H1 (cell line): Measurements from ENCODE around the gene TMEM222. TPM values are rescaled to one million over a fixed set of nuclear protein-coding genes. Genes with fewer than 3 reads are reported as not detected.

Experiments
- CTCF ChIA-PET: fragments of 300-600 bp; sonication (Branson Sonifier 250); formaldehyde crosslinking; loops from one replicate; lab custom pipeline; 2021; ENCODE audit not compliant: partially characterized antibody; lab: Charles Lee
- POLR2A ChIA-PET: fragments of 300-600 bp; sonication (Branson Sonifier 250); formaldehyde crosslinking; loops from one replicate; lab custom pipeline; 2021; ENCODE audit warnings: inconsistent platforms; ENCODE audit not compliant: partially characterized antibody; lab: Charles Lee
- DNase-seq, 2 experiments: peaks; one replicate each; pipeline versions ENCODE4 v3.0.0 to v3.0.0-alpha.2; 2010 to 2022; ENCODE audit warnings: low spot score in 2 of 2, low read depth in 1 of 2, mixed read lengths in 1 of 2
- FAIRE-seq: peaks from 2 replicates; lab custom pipeline; 2011; peaks lifted over from hg19 to GRCh38; lab: Jason Lieb, UNC
- H2AFZ ChIP-seq: 2 replicates; pipeline ENCODE4 v1.8.1; 2012; ENCODE audit warnings: low read length, inconsistent platforms
- H2AK5ac ChIP-seq: 2 replicates; pipeline ENCODE4 v1.6.1; 2013; ENCODE audit warnings: low read depth, low read length
- H2BK120ac ChIP-seq: replicated peaks from 2 replicates; pipeline ENCODE3; 2013; ENCODE audit warnings: low read depth, low read length, inconsistent platforms
- H2BK12ac ChIP-seq: 2 replicates; pipeline ENCODE4 v1.6.1; 2013; ENCODE audit warnings: low read depth, low read length
- H2BK15ac ChIP-seq: 2 replicates; pipeline ENCODE4 v1.6.1; 2013; ENCODE audit warnings: low read length
- H2BK20ac ChIP-seq: 2 replicates; pipeline ENCODE4 v1.6.1; 2013; ENCODE audit warnings: low read length
- H2BK5ac ChIP-seq: 2 replicates; pipeline ENCODE4 v1.6.1; 2013; ENCODE audit warnings: low read depth, low read length
- H3K14ac ChIP-seq: 2 replicates; pipeline ENCODE4 v1.6.1; 2013; ENCODE audit warnings: inconsistent platforms; ENCODE audit not compliant: insufficient read length
- H3K18ac ChIP-seq: 2 replicates; pipeline ENCODE4 v1.6.1; 2013; ENCODE audit warnings: low read length; ENCODE audit errors: extremely low read depth
- H3K23ac ChIP-seq: 2 replicates; pipeline ENCODE4 v1.6.1; 2013; ENCODE audit warnings: inconsistent platforms; ENCODE audit not compliant: insufficient read length
- H3K23me2 ChIP-seq: 2 replicates; pipeline ENCODE4 v1.6.1; 2013; ENCODE audit warnings: low read depth, low read length
- H3K27ac ChIP-seq: 2 replicates; pipeline ENCODE4 v1.6.1; 2011; ENCODE audit warnings: low read depth, low read length, inconsistent platforms
- H3K27me3 ChIP-seq, 4 experiments: replicated peaks in 1 of 4; 1 replicate in 1 of 4; 2 replicates in 3 of 4; pipeline versions ENCODE4 v1.6.1 to v1.8.1; 2011 to 2013; ENCODE audit warnings: low read length in 3 of 4, mild to moderate bottlenecking in 3 of 4, inconsistent platforms in 2 of 4, mixed read lengths in 2 of 4, moderate library complexity in 1 of 4; ENCODE audit not compliant: control insufficient read depth in 3 of 4, insufficient read depth in 3 of 4; ENCODE audit errors: extremely low read depth in 1 of 4
- H3K36me3 ChIP-seq, 4 experiments: 2 replicates each; pipeline versions ENCODE4 v1.6.1 to v1.8.1; 2011 to 2013; ENCODE audit warnings: mild to moderate bottlenecking in 4 of 4, low read length in 3 of 4, moderate library complexity in 2 of 4, control low read depth in 1 of 4, inconsistent platforms in 1 of 4; ENCODE audit not compliant: insufficient read depth in 4 of 4, control insufficient read depth in 2 of 4
- H3K4ac ChIP-seq: replicated peaks from 2 replicates; pipeline ENCODE3; 2013; ENCODE audit warnings: low read length, low read depth, mixed read lengths, inconsistent platforms; ENCODE audit not compliant: insufficient read length
- H3K4me1 ChIP-seq, 4 experiments: replicated peaks in 1 of 4; 1 replicate in 1 of 4; 2 replicates in 3 of 4; pipeline versions ENCODE4 v1.6.1 to v1.8.1; 2011 to 2013; ENCODE audit warnings: low read length in 3 of 4, inconsistent platforms in 2 of 4, mixed read lengths in 1 of 4; ENCODE audit not compliant: insufficient read depth in 4 of 4, control insufficient read depth in 3 of 4
- H3K4me2 ChIP-seq, 2 experiments: 2 replicates each; pipeline versions ENCODE4 v1.6.1 to v1.8.1; 2011 to 2013; ENCODE audit warnings: low read depth in 2 of 2, low read length in 2 of 2, control low read depth in 1 of 2, inconsistent platforms in 1 of 2, mild to moderate bottlenecking in 1 of 2; ENCODE audit not compliant: insufficient read depth in 1 of 2
- H3K4me3 ChIP-seq, 4 experiments: fragments of 200-600, 300-600 bp in 1 of 4; sonication (generic), shearing (Covaris generic), sonication (Bioruptor Twin) in 1 of 4; 2 replicates each; pipeline versions ENCODE4 v1.5.1 to v1.8.1; 2011 to 2016; ENCODE audit warnings: low read length in 4 of 4, low read depth in 3 of 4, control low read depth in 2 of 4, inconsistent platforms in 2 of 4, mild to moderate bottlenecking in 2 of 4, mixed read lengths in 1 of 4, moderate library complexity in 1 of 4; ENCODE audit not compliant: insufficient read depth in 2 of 4; ENCODE audit errors: extremely low read depth in 1 of 4
- H3K56ac ChIP-seq: replicated peaks from 2 replicates; pipeline ENCODE3; 2013; ENCODE audit warnings: low read depth, mild to moderate bottlenecking, mixed read lengths, low read length, inconsistent platforms; ENCODE audit not compliant: insufficient read length
- H3K79me1 ChIP-seq: 2 replicates; pipeline ENCODE4 v1.6.1; 2013; ENCODE audit warnings: low read depth, low read length, control low read depth
- H3K79me2 ChIP-seq, 2 experiments: 2 replicates each; pipeline versions ENCODE4 v1.6.1 to v1.8.1; 2012 to 2013; ENCODE audit warnings: low read length in 2 of 2, mild to moderate bottlenecking in 2 of 2, inconsistent platforms in 1 of 2; ENCODE audit not compliant: insufficient read depth in 2 of 2, control insufficient read depth in 1 of 2
- H3K9ac ChIP-seq, 4 experiments: replicated peaks in 1 of 4; 1 replicate in 1 of 4; 2 replicates in 3 of 4; pipeline versions ENCODE4 v1.6.1 to v1.8.1; 2011 to 2013; ENCODE audit warnings: low read depth in 3 of 4, low read length in 3 of 4, control low read depth in 2 of 4, mild to moderate bottlenecking in 2 of 4, moderate library complexity in 2 of 4, inconsistent platforms in 1 of 4; ENCODE audit errors: extremely low read depth in 1 of 4
- H3K9me3 ChIP-seq, 2 experiments: 2 replicates each; pipeline versions ENCODE4 v1.6.1 to v1.8.1; 2012 to 2013; ENCODE audit warnings: mild to moderate bottlenecking in 2 of 2, moderate library complexity in 2 of 2, control low read depth in 1 of 2, inconsistent platforms in 1 of 2, low read depth in 1 of 2, low read length in 1 of 2, mixed read lengths in 1 of 2; ENCODE audit not compliant: insufficient read depth in 2 of 2
- H4K20me1 ChIP-seq, 2 experiments: replicated peaks in 1 of 2; 2 replicates each; pipeline versions ENCODE3 to v1.8.1; 2011 to 2013; ENCODE audit warnings: inconsistent platforms in 2 of 2, low read length in 2 of 2, mild to moderate bottlenecking in 1 of 2; ENCODE audit not compliant: insufficient read depth in 2 of 2, control insufficient read depth in 1 of 2
- H4K5ac ChIP-seq: 2 replicates; pipeline ENCODE4 v1.6.1; 2013; ENCODE audit warnings: low read length, low read depth, mixed read lengths, inconsistent platforms; ENCODE audit not compliant: insufficient read length
- H4K8ac ChIP-seq: 2 replicates; pipeline ENCODE4 v1.8.0; 2013; ENCODE audit warnings: mild to moderate bottlenecking, moderate library complexity, low read length, inconsistent platforms; ENCODE audit not compliant: insufficient read depth; ENCODE audit errors: extremely low read depth
- H4K91ac ChIP-seq: replicated peaks from 2 replicates; pipeline ENCODE3; 2013; ENCODE audit warnings: low read length, mixed read lengths, inconsistent platforms; ENCODE audit not compliant: insufficient read length
- BACH1 ChIP-seq: IDR thresholded peaks from 2 replicates; pipeline ENCODE4 v1.6.1; 2012; ENCODE audit warnings: low read length, improper control_type of control experiment
- CBX8 ChIP-seq: fragments of 300-800, 300-1000 bp; sonication (generic); IDR thresholded peaks from 2 replicates; pipeline ENCODE4 v1.7.1; 2016; ENCODE audit warnings: low read depth, low read length, borderline replicate concordance
- CHD1 ChIP-seq: IDR thresholded peaks from 2 replicates; pipeline ENCODE4 v1.6.1; 2012; ENCODE audit warnings: low read depth, low read length, improper control_type of control experiment
- CTBP2 ChIP-seq: IDR thresholded peaks from 2 replicates; pipeline ENCODE4 v1.7.0; 2011; ENCODE audit warnings: borderline replicate concordance, mild to moderate bottlenecking, moderate library complexity, mixed read lengths, low read length; ENCODE audit not compliant: insufficient read depth, insufficient read length
- POLR2A ChIP-seq, 2 experiments: IDR thresholded peaks; 1 replicate in 1 of 2; 2 replicates in 1 of 2; pipeline ENCODE4 v1.6.1; 2011; ENCODE audit warnings: low read depth in 2 of 2, low read length in 2 of 2, mild to moderate bottlenecking in 2 of 2; ENCODE audit errors: control extremely low read depth in 1 of 2
- RNF2 ChIP-seq: fragments of 200-900, 300-1000 bp; sonication (generic); IDR thresholded peaks from 2 replicates; pipeline ENCODE4 v1.7.1; 2016; ENCODE audit warnings: borderline replicate concordance, low read depth, mild to moderate bottlenecking, antibody characterized with exemption, low read length; ENCODE audit not compliant: poor library complexity, severe bottlenecking; ENCODE audit errors: missing control alignments
- SAP30 ChIP-seq: fragments of 300-600 bp; sonication (generic); IDR thresholded peaks from 2 replicates; pipeline ENCODE4 v1.7.1; 2012; ENCODE audit warnings: low read length, moderate library complexity, mild to moderate bottlenecking, inconsistent platforms; ENCODE audit not compliant: insufficient read depth, insufficient replicate concordance
- YY1 ChIP-seq: IDR thresholded peaks from 2 replicates; pipeline ENCODE4 v1.6.1; 2011; ENCODE audit warnings: low read depth, mild to moderate bottlenecking, low read length
- WGBS, 2 experiments: shearing (Covaris generic) in 1 of 2; methylation state at CpG; one replicate each; pipeline versions ENCODE4 v1.1.6 to v1.1.7; 2013 to 2015; ENCODE audit warnings: low lambda C conversion rate in 2 of 2, mixed read lengths in 2 of 2, inconsistent platforms in 1 of 2, low coverage in 1 of 2, missing lambda C conversion rate in 1 of 2; ENCODE audit not compliant: insufficient replicate concordance in 2 of 2, insufficient coverage in 1 of 2, insufficient read length in 1 of 2; ENCODE audit errors: extremely low coverage in 1 of 2, missing lambda C conversion rate in 1 of 2; 5-methylcytosine and 5-hydroxymethylcytosine counted together
- polyA plus RNA-seq, 7 experiments: library from polyadenylated mRNA; depleted of rRNA in 3 of 7; stranded (reverse) in 5 of 7; unstranded in 2 of 7; fragments of >200 nt in 5 of 7; fragments of 200-250 nt in 2 of 7; gene quantifications; 1 replicate in 5 of 7; 2 replicates in 1 of 7; 4 replicates in 1 of 7; pipeline versions ENCODE4 v1.2.1 to v1.2.3, GENCODE V29; 2011 to 2013; ENCODE audit warnings: missing spikeins in 2 of 7, mixed read lengths in 2 of 7
- total RNA-seq: library from RNA; stranded (reverse); fragmentation: NEBNext Ultra II Directional; extraction: Animal tissue kit (Norgen Biotek cat#: 25700); gene quantifications from 2 replicates; pipeline ENCODE4 v1.2.1, GENCODE V29; 2021

The TMEM222 gene
- total and polyA plus RNA-seq, 2 of the 8 experiments (the other 6 are each of a cell fraction or from before 2014, with no cell fraction given) = 27.0 to 51.8 TPM

DNA sequence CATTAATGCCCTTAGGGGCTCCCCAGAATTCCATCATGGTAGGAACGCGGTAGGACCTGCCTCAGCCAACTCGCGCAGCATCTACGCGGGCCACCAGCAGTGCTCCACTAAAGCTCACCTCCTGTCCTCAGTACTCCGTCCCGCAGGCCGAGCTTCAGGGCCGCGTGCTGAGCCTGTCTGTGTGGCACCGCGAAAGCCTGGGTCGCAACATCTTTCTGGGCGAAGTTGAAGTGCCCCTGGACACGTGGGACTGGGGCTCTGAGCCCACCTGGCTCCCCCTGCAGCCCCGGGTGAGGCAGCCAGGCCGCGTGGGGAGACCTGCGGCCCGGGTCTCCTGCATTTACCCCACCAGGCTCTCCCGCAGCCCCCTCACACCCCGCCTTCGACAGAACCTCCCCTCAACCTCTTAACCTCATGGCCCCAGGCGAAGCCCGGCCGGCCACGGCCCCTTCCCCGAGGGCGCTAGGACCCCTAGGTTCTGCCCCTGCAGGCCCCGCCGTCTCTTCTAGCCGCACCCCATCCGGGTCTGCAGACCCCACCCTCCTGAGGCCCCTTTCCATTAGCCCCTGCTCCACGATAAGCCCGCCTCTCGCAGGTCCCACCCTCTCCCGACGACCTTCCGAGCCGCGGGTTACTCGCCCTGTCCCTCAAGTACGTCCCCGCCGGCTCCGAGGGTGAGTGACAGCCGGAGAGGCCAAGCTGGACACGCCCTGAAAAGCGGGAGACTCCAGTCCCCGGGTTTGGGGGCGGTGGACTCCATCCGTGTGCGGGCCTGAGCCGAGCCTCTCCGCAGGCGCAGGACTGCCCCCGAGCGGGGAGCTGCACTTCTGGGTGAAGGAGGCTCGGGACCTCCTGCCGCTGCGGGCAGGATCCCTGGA, 28.9 kb downstream of the TMEM222 start:
- H3K27ac ChIP-seq = no peak overlapping the region
- no peak overlapping the region; the same call in 1 of the 2 replicates for H2AFZ ChIP-seq
- TF ChIP-seq CBX8 (no peak), BACH1 (no peak), RNF2 (no peak), SAP30 (no peak), CTBP2 (no peak), YY1 (no peak), CHD1 (no peak), POLR2A (IDR thresholded peaks at IDR 0.05; ENCODE audit: control extremely low read depth in 1 of 2, low read depth in 2 of 2, low read length in 2 of 2) (no peak; a peak in 1 of 3 replicates)

More for the DNA sequence above, 28.9 kb downstream of the TMEM222 start:
- Histone ChIP-seq H2BK20ac (peak overlapping the region; percentile 61; the same call in 1 of the 2 replicates), H3K4me3 (peak overlapping the region; percentile 47 to 63 (median 51)), H3K23ac (no peak overlapping the region), H3K4ac (peak overlapping the region; percentile 60), H3K9ac (peak overlapping the region in 1 of 4 experiments; percentile 20; a peak in 2 of 7 replicates), H3K9me3 (no peaks in the 10 kb centered on the region), H4K20me1 (peaks cover 0 to 6% of the 10 kb centered on the region in 2 experiments), H2BK15ac (no peak overlapping the region), H4K5ac (peak overlapping the region; percentile 61), H4K8ac (peak overlapping the region; percentile 72; the same call in 1 of the 2 replicates), H4K91ac (peak overlapping the region; percentile 87), H2BK5ac (peak overlapping the region; percentile 67; the same call in 1 of the 2 replicates), H3K27me3 (peaks cover 0 to 8% (median 6%) of the 10 kb centered on the region in 4 experiments; a peak in 5 of 7 replicates), H3K18ac (peak overlapping the region; percentile 96), H3K14ac (no peak overlapping the region), H2BK12ac (peak overlapping the region; percentile 80; the same call in 1 of the 2 replicates), H3K36me3 (0 out of 8 replicates have a peak, but pooled peaks cover 0 to 3% (median 0%) of the 10 kb centered on the region in 4 experiments), H3K79me1 (no peaks in the 10 kb centered on the region), H3K56ac (peak overlapping the region; percentile 78), H3K4me2 (peak overlapping the region; percentile 77 to 83), H2BK120ac (no peak overlapping the region), H3K4me1 (peaks cover 0 to 20% (median 8%) of the 10 kb centered on the region in 4 experiments; a peak in 6 of 7 replicates), H2AK5ac (peak overlapping the region; percentile 10; the same call in 1 of the 2 replicates), H3K23me2 (peaks cover 23% of the 10 kb centered on the region), H3K79me2 (peaks cover 0 to 4% of the 10 kb centered on the region in 2 experiments; a peak in 1 of 4 replicates)
- CTCF ChIA-PET = interaction anchor here (0.7 to 28.8 kb wide), 19 partner anchors 9 to 312 kb away, joined by 3 to 625 read pairs (median 6); partner anchors contain the start of genes CD164L2, FCN3, GPR3 and MAP3K6
- POLR2A ChIA-PET = interaction anchor here (0.7 to 10.9 kb wide), 17 partner anchors 8 to 357 kb away, joined by 3 to 101 read pairs (median 3); partner anchors contain the start of genes MAP3K6, SYTL1, TMEM222 and TRNP1
- 5% methylated on average over 48 of the region's 62 CpGs; no CpG with 5 or more reads in 1 of the 2 experiments for WGBS, 2 experiments
- FAIRE-seq (peak; percentile 32), DNase-seq (peak; percentile 93 to 96)
